T-cell (primary cell): Measurements from ENCODE around the gene SORCS3. TPM values are rescaled to one million over a fixed set of nuclear protein-coding genes. Genes with fewer than 3 reads are reported as not detected.

Source experiments
- ATAC-seq, 4 experiments: fragments of 200-7000 bp in 3 of 4; fragments of 150-1000 bp in 1 of 4; cut with Tn5 transposase; replicated peaks in 1 of 4; 1 replicate in 3 of 4; 2 replicates in 1 of 4; pipeline ENCODE4 v1.10.0; 2021; ENCODE audit warnings: moderate library complexity in 3 of 4, mild to moderate bottlenecking in 2 of 4, moderate number of reproducible peaks in 1 of 4
- CTCF ChIA-PET, 2 donors: fragments of 300-600 bp; sonication (Branson Sonifier 250); formaldehyde crosslinking; loops; one replicate each; lab custom pipeline; 2022; ENCODE audit warnings: antibody characterized with exemption in 2 of 2; lab: Charles Lee
- POLR2A ChIA-PET, 2 donors: fragments of 300-600 bp; sonication (Branson Sonifier 250); formaldehyde crosslinking; loops; one replicate each; lab custom pipeline; 2022; ENCODE audit warnings: antibody characterized with exemption in 2 of 2; lab: Charles Lee
- DNase-seq, 35 experiments: peaks; one replicate each; pipeline versions ENCODE4 v3.0.0 to v3.0.0-alpha.2; 2013 to 2023
- H3K27ac ChIP-seq: one replicate; pipeline ENCODE4 v1.5.1; 2013; ENCODE audit warnings: low read length
- H3K27me3 ChIP-seq, 2 experiments: replicated peaks in 1 of 2; 1 replicate in 1 of 2; 2 replicates in 1 of 2; pipeline versions ENCODE4 v1.6.1 to v1.7.0; 2013; ENCODE audit warnings: low read length in 1 of 2, mixed read lengths in 1 of 2; ENCODE audit not compliant: control insufficient read depth in 2 of 2, insufficient read depth in 2 of 2; ENCODE audit errors: extremely low read depth in 1 of 2
- H3K36me3 ChIP-seq, 2 donors: 1 replicate in 1 of 2; 2 replicates in 1 of 2; pipeline versions ENCODE4 v1.6.1 to v1.7.0; 2013; ENCODE audit warnings: low read length in 1 of 2; ENCODE audit not compliant: control insufficient read depth in 2 of 2, insufficient read depth in 1 of 2; ENCODE audit errors: extremely low read depth in 1 of 2
- H3K4me1 ChIP-seq, 2 experiments: 1 replicate in 1 of 2; 2 replicates in 1 of 2; pipeline versions ENCODE4 v1.6.1 to v1.7.0; 2013; ENCODE audit warnings: low read length in 2 of 2, mixed read lengths in 1 of 2; ENCODE audit not compliant: insufficient read depth in 2 of 2, control insufficient read depth in 1 of 2; ENCODE audit errors: extremely low read depth in 1 of 2
- H3K4me3 ChIP-seq, 2 donors: 1 replicate in 1 of 2; 2 replicates in 1 of 2; pipeline versions ENCODE4 v1.5.1 to v1.7.0; 2013; ENCODE audit warnings: mild to moderate bottlenecking in 2 of 2, low read length in 1 of 2, moderate library complexity in 1 of 2; ENCODE audit not compliant: control insufficient read depth in 1 of 2; ENCODE audit errors: extremely low read depth in 1 of 2
- H3K9me3 ChIP-seq: 2 replicates; pipeline ENCODE4 v1.7.0; 2013
- H3K27ac Mint-ChIP-seq, 2 donors: one replicate each; pipeline ENCODE4 v1.8.0; 2020 to 2021; ENCODE audit warnings: mild to moderate bottlenecking in 2 of 2, mixed read lengths in 2 of 2
- H3K27me3 Mint-ChIP-seq, 2 donors: one replicate each; pipeline ENCODE4 v1.8.0; 2021 to 2022; ENCODE audit warnings: mixed read lengths in 2 of 2
- H3K36me3 Mint-ChIP-seq: one replicate; pipeline ENCODE4 v1.8.0; 2021; ENCODE audit warnings: mixed read lengths
- H3K4me1 Mint-ChIP-seq, 3 donors: one replicate each; pipeline ENCODE4 v1.8.0; 2020 to 2022; ENCODE audit warnings: mixed read lengths in 3 of 3, mild to moderate bottlenecking in 1 of 3
- H3K4me3 Mint-ChIP-seq, 3 donors: one replicate each; pipeline ENCODE4 v1.8.0; 2020 to 2022; ENCODE audit warnings: mild to moderate bottlenecking in 3 of 3, mixed read lengths in 3 of 3, moderate library complexity in 3 of 3
- H3K9me3 Mint-ChIP-seq, 3 donors: one replicate each; pipeline ENCODE4 v1.8.0; 2020 to 2022; ENCODE audit warnings: mixed read lengths in 3 of 3
- WGBS: methylation state at CpG from one replicate; pipeline ENCODE4 v1.1.5; 2013; ENCODE audit warnings: missing lambda C conversion rate; ENCODE audit not compliant: insufficient coverage; 5-methylcytosine and 5-hydroxymethylcytosine counted together
- total RNA-seq, 35 experiments: library from RNA in 6 of 35; stranded (reverse) in 6 of 35; fragments of 120-200 nt in 1 of 35; gene quantifications; one replicate each; pipeline versions ENCODE4 v1.2.1 to v1.2.4 and lab custom pipeline; 2013 to 2026

SORCS3 gene
- total RNA-seq, 5 donors from 2014 or later (not counting 1 experiment from before 2014, with no cell fraction given), result 0.03 to 1.8 (median 0.50) TPM; not detected in 1

DNA sequence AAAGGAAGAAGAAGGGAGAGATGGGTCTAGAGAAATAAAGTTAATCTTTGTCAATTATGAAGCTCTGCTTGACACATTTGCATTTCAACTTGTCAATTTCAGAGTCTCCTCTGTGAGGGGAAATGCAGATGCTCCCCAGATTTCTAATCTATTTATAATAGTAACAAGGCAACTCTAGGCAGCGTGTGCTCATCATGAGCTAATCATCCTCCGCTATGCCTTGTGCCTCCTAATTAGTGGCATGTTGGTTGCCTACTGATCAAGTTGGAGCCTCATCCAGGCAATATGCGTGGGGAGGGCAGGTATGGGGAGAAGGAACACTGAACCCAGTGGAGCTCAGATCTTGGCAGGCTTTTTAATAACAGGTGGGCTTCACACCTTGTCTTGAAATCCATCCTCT lies 628.6 kb downstream of the SORCS3 start:
- no peak for ATAC-seq
- no peaks in the 10 kb centered on the region for H3K4me1 ChIP-seq

DNA sequence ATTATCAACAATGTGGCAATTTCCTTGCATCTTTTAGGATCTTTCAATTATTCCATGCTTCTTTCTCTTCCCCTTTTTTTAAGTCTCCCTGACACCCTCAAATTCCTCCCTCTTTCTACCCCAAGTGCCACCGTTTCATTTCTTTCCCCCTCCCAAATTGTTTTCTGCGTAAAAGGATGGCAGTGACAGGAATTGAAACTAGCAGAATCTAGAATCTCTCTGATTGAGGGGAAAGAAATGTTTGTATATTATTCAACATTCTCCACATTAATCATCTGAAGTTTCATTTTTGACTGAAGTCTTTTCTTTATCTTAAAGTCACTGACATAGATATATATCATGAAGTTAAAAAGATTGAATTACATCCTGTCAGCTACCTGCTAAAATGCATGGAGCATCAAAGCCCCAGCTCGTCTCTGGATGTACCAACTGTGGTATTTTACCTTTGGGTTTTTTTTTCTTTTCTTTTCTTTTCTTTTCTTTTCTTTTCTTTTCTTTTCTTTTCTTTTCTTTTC lies 633.5 kb downstream of the SORCS3 start:
- DNase-seq (no peak), ATAC-seq (no peak)
- Mint-ChIP-seq H3K27me3 (no peaks in the 10 kb centered on the region), H3K36me3 (no peaks in the 10 kb centered on the region), H3K9me3 (peaks cover 0 to 3% (median 0%) of the 10 kb centered on the region in 3 donors), H3K4me3 (no peak overlapping the region), H3K4me1 (no peaks in the 10 kb centered on the region), H3K27ac (no peak overlapping the region)
- H3K27me3 ChIP-seq, result no peaks in the 10 kb centered on the region
- H3K4me3 ChIP-seq, result no peak overlapping the region
- no CpG with 5 or more reads among the region's 3 CpGs for WGBS
- no peaks in the 10 kb centered on the region for H3K4me1 ChIP-seq
- no peaks in the 10 kb centered on the region for H3K36me3 ChIP-seq
- H3K9me3 ChIP-seq, result no peaks in the 10 kb centered on the region
- H3K27ac ChIP-seq, result no peak overlapping the region
- CTCF ChIA-PET, result no interaction called here
- POLR2A ChIA-PET, result no interaction called here

More for the DNA sequence above, 628.6 kb downstream of the SORCS3 start:
- peaks cover 0 to 4% (median 0%) of the 10 kb centered on the region in 3 donors for H3K9me3 Mint-ChIP-seq
- H3K27ac Mint-ChIP-seq, result no peak overlapping the region
- H3K4me1 Mint-ChIP-seq, result no peaks in the 10 kb centered on the region
- no peak overlapping the region for H3K4me3 ChIP-seq
- H3K36me3 ChIP-seq, result no peaks in the 10 kb centered on the region
- DNase-seq, result no peak
- no peak overlapping the region for H3K4me3 Mint-ChIP-seq
- no peaks in the 10 kb centered on the region for H3K36me3 Mint-ChIP-seq
- no peaks in the 10 kb centered on the region for H3K27me3 ChIP-seq
- H3K27ac ChIP-seq, result no peak overlapping the region
- WGBS, result 67% methylated on average over 1 of the region's 3 CpGs
- POLR2A ChIA-PET, result no interaction called here
- H3K9me3 ChIP-seq, result no peaks in the 10 kb centered on the region
- H3K27me3 Mint-ChIP-seq, result no peaks in the 10 kb centered on the region
- CTCF ChIA-PET, result no interaction called here

DNA sequence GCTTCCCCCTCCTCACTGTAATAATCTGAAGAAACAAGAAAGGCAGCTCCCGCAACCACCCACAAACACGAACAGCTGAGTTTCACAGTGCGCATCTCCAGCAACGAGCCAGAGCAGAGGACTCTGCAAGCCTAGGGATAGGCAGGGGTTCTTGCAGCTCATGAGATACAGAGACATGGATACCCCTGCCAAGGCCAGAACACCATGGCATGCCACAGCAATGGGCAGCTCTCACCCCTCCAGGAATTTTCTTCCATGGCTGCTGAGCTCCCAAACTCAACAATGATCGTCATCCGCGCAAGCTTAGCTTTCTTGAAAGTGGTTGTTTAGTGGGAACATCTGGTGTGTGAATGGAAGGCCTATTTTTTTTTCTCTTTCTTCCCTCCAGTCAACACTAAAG lies 637.3 kb downstream of the SORCS3 start:
- H3K27ac ChIP-seq, result no peak overlapping the region
- H3K27me3 ChIP-seq, result no peaks in the 10 kb centered on the region
- no peaks in the 10 kb centered on the region for H3K9me3 ChIP-seq
- CTCF ChIA-PET, result no interaction called here
- Mint-ChIP-seq H3K27me3 (peaks cover 0 to 2% of the 10 kb centered on the region in 2 donors), H3K4me1 (no peaks in the 10 kb centered on the region), H3K27ac (no peak overlapping the region), H3K36me3 (no peaks in the 10 kb centered on the region), H3K4me3 (no peak overlapping the region), H3K9me3 (peaks cover 0 to 9% (median 0%) of the 10 kb centered on the region in 3 donors)
- H3K36me3 ChIP-seq, result no peaks in the 10 kb centered on the region
- whole genome bisulfite sequencing, result 94% methylated on average over 4 of the region's 7 CpGs
- POLR2A ChIA-PET, result no interaction called here
- no peak for ATAC-seq
- DNase-seq, result no peak
- no peaks in the 10 kb centered on the region for H3K4me1 ChIP-seq
- H3K4me3 ChIP-seq, result no peak overlapping the region

- Histone ChIP-seq H3K9me3 (no peaks in the 10 kb centered on the region), H3K4me1 (no peaks in the 10 kb centered on the region), H3K27ac (no peak overlapping the region), H3K36me3 (no peaks in the 10 kb centered on the region), H3K4me3 (no peak overlapping the region), H3K27me3 (no peaks in the 10 kb centered on the region)
- no peak overlapping the region for H3K4me3 Mint-ChIP-seq
- peaks cover 0 to 2% of the 10 kb centered on the region in 2 donors for H3K27me3 Mint-ChIP-seq
- H3K4me1 Mint-ChIP-seq, result no peaks in the 10 kb centered on the region
- H3K36me3 Mint-ChIP-seq, result no peaks in the 10 kb centered on the region
- ATAC-seq, result no peak
- DNase-seq, result no peak
- no peak overlapping the region for H3K27ac Mint-ChIP-seq
- ChIA-PET POLR2A (no interaction called here), CTCF (no interaction called here)
- H3K9me3 Mint-ChIP-seq, result peaks cover 0 to 9% (median 0%) of the 10 kb centered on the region in 3 donors
These were observed 638.0 kb downstream of the SORCS3 start for GRCh38 chr10:105279101-105279500.

DNA sequence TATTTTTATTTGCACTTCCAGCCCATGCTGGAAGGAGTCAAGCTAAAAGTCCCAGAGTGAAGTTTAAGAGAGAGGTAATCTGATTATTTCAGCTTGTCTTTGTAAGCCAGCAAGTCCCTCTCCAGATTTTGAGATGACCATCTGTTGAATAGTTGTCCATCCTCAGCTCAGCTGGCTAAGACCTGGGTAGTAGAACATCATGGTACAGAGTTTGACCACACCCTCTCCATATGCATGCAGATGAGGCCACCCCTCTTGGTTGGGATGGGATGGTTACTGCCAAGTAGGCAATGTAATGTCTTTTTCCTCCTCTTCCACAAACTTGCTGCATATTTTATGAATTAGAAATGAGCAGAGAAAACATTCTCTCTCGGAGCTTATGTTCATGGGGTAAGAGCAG lies 639.8 kb downstream of the SORCS3 start:
- Mint-ChIP-seq H3K27ac (no peak overlapping the region), H3K27me3 (peaks cover 0 to 2% of the 10 kb centered on the region in 2 donors), H3K4me3 (no peak overlapping the region), H3K9me3 (peaks cover 0 to 9% (median 0%) of the 10 kb centered on the region in 3 donors), H3K4me1 (no peaks in the 10 kb centered on the region), H3K36me3 (no peaks in the 10 kb centered on the region)
- no CpG with 5 or more reads among the region's 1 CpG for WGBS
- CTCF ChIA-PET, result no interaction called here
- Histone ChIP-seq H3K36me3 (no peaks in the 10 kb centered on the region), H3K9me3 (no peaks in the 10 kb centered on the region), H3K27me3 (no peaks in the 10 kb centered on the region), H3K4me1 (no peaks in the 10 kb centered on the region), H3K4me3 (no peak overlapping the region), H3K27ac (no peak overlapping the region)
- no peak for DNase-seq
- no peak for ATAC-seq
- POLR2A ChIA-PET, result no interaction called here

DNA sequence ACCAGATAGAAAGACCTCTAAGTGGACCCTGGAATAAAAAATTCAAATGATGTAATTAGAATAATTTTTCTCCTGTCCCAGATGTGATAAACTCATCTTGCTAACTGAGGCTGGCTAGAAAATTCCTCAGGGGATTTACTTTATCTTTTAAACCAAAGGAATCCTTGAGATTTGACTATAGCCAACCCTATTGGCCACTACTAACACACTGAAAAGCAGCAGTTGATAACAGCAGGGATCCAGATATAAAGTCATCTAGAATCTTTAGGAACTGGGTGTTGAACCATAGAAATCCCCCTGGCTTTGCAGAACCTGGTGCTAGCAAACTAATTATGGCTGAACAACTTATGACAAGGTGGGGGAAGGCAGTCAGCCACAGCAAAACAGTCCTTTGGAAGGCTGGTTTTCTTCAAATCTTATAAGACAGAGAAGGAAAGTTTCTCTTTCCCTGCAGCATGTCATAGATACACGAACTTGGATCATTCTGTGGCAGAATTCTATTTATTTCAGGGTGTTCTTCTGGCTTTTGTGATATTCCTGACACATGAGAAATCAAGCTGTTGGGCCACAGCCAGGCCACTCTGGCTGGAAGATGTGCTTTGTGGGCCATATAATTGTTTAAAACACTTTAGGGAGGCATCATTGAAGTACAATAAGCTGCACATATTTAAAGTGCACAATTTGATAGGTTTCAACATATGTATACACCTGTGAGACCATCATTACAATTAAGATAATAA lies 643.6 kb downstream of the SORCS3 start:
- CTCF ChIA-PET, result no interaction called here
- H3K27ac Mint-ChIP-seq, result no peak overlapping the region
- POLR2A ChIA-PET, result no interaction called here
- ATAC-seq (no peak), DNase-seq (no peak)
- H3K36me3 Mint-ChIP-seq, result no peaks in the 10 kb centered on the region
- no peak overlapping the region for H3K4me3 ChIP-seq
- no peak overlapping the region for H3K4me3 Mint-ChIP-seq
- H3K4me1 Mint-ChIP-seq, result no peaks in the 10 kb centered on the region
- H3K9me3 Mint-ChIP-seq, result peaks cover 0 to 5% (median 0%) of the 10 kb centered on the region in 3 donors
- no peak overlapping the region for H3K27ac ChIP-seq
- peaks cover 0 to 2% of the 10 kb centered on the region in 2 donors for H3K27me3 Mint-ChIP-seq
- no peaks in the 10 kb centered on the region for H3K36me3 ChIP-seq
- no peaks in the 10 kb centered on the region for H3K27me3 ChIP-seq
- no peaks in the 10 kb centered on the region for H3K4me1 ChIP-seq
- WGBS, result no CpG with 5 or more reads among the region's 1 CpG
- H3K9me3 ChIP-seq, result no peaks in the 10 kb centered on the region
